HG03196 (cell line): ENCODE measurements around the gene SCAF11.

ENCODE experiments used
- ATAC-seq: cut with Tn5 transposase; IDR thresholded peaks from one replicate; pipeline ENCODE4 v1.9.1; 2021; ENCODE audit not compliant: unreplicated experiment

The SCAF11 gene

DNA sequence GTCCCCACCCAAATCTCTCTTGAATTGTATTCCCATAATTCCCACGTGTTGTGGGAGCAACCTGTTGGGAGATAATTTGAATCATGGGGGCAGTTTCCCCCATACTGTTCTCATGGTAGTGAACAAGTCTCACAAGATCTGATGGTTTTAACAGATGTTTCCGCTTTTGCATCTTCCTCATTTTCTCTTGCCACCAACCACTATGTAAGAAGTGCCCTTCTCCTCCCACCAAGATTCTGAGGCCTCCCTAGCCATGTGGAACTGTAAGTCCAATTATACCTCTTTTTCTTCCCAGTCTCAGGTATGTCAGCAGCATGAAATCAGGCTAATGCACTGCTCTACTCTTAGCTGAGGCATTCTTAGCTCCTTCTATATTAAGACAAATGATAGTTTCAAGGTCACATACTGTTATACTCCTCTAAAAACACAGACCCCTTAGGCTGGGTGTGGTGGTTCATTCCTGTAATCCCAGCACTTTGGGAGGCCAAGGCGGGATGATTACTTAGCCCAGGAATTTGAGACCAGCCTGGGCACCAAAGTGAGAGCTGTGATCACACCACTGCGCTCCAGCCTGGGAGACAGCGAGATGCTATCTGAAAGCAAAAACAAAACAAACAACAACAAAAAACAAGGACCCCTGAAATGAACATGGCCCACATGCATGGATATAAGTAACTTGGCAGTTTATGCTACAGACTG is 3.6 kb downstream of the SCAF11 start:
- ATAC-seq: no peak

GRCh38 chr12:45981075-45981837 is 9.1 kb downstream of the SCAF11 start:
- ATAC-seq: no peak

- no peak for ATAC-seq
Observed at GRCh38 chr12:45980540-45980939, 9.8 kb downstream of the SCAF11 start.

GRCh38 chr12:45978108-45978507 is 12.3 kb downstream of the SCAF11 start:
- no peak for ATAC-seq

DNA sequence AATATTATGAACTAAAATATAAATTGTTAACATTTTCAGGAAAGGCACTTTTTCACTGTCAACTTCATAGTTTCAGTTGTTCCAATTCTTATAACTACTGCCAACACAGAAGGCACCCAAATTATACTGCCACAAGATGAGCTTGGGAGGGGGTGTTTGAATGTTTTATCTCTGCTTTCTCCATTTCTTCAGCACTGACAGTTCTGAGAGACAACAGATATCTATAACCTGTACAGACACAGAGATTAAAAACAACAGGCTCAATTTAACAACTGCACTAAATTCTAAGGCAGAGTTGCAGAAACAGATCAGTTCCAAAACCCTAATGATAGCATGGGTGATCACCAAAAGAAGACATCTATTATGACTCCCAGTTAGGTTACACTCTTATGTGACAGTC is 12.8 kb downstream of the SCAF11 start:
- no peak for ATAC-seq

DNA sequence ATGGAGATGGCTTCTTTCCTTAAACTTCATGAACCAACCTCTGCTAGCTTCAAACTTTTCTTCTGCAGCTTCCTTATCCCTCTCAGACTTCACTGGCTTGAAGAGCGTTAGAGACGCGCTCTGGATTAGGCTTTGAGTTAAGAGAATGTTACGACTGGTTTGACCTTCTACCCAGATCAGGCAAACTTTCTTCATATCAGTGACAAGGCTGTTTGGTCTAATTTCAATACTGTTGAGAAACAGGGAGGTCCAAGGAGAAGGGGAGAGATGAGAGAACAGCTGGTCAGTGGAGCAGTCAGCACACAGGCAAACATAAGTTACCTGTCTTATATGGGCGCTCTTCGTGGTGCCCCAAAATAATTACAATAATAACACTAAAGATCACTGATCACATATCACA is 14.9 kb downstream of the SCAF11 start:
- ATAC-seq: no peak

DNA sequence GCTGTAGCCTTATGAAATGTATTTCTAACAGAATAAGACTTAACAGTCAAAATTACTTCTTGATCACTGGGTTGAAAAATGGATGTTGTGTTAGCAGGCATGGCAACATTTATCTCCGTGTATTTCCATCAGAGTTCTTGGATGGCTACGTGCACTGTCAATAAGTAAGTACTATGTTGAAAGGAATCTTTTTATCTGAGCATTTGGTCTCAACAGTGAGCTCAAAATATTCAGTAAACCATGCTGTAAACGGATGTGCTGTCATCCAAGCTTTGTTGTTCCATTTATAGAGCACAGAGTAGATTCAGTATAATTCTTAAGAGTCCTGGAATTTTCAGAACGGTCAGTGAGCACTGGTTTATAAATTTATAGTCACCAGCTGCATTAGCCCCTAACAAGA is 15.5 kb downstream of the SCAF11 start:
- no peak for ATAC-seq

DNA sequence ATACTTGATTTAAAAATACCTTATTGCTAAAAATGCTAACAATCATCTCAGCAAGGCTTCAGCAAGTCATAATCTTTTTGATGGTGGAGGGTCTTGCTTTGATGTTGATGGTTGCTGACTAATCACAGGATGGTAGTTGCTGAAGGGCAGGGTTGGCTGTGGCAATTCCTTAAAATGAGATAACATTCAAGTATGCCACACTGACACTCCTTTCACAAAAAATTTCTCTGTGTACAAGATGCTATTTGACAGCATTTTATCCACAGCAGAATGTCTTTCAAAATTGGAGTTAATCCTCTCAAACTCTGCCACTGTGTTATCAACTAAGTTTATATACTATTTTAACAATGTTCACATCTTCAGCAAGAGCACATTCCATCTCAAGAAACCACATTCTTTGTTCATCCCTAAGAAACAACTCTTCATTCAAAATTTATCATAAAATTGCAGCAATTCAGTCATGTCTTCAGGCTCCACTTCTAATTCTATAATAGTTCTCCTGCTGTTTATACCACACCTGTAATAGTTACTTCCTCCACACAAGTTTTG is 16.1 kb downstream of the SCAF11 start:
- ATAC-seq: no peak

GRCh38 chr12:45973526-45973925 is 16.8 kb downstream of the SCAF11 start:
- ATAC-seq: no peak

GRCh38 chr12:45970391-45970790 is 20.0 kb downstream of the SCAF11 start:
- no peak for ATAC-seq

GRCh38 chr12:45969084-45969483 is 21.3 kb downstream of the SCAF11 start:
- ATAC-seq: no peak

- ATAC-seq: no peak
Observed at GRCh38 chr12:45966486-45966885, 23.9 kb downstream of the SCAF11 start.

- ATAC-seq: no peak
Observed at GRCh38 chr12:45962553-45963325, 27.6 kb downstream of the SCAF11 start.

DNA sequence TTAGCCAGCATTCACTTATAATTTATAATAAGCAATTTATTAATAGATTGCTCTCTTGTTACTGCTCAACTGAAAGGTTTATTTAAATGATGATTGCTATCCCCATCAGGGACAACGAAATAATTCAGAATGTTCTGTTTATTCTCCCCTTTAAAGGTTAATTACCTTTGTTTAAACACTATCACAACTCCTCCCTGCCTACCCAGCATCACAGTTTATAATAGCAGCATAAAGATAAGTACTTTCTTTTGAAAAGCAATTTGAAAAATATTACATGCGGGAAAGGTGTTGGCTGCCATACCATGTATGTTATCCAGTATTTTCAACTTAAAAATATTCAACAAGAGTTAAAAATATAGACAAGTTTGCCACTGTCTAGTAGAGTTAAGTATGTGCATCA is 30.6 kb downstream of the SCAF11 start:
- no peak for ATAC-seq

GRCh38 chr12:45959025-45959424 is 31.3 kb downstream of the SCAF11 start:
- ATAC-seq: no peak

GRCh38 chr12:45948546-45948945 is 41.8 kb downstream of the SCAF11 start:
- no peak for ATAC-seq

DNA sequence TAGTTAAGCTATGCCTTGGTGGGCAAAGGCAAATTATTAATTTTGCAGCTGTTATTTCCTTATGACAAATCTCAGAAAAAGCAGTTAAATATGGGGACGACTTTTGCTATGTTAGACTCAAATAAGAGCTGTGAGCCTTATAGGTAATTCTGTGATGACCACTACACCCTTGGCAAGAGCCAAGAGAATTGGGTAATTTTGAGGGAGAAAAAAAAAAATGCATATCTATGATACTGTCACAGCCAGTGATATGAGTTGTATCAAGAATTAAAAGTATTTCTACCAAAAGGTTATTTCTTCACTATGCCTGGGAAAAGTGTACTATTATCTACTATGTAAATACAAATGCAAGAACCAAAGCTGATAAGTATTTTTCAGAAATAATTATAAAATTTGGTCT is 43.9 kb downstream of the SCAF11 start:
- ATAC-seq: no peak

- ATAC-seq: no peak
Observed at GRCh38 chr12:45944771-45945170, 45.6 kb downstream of the SCAF11 start.

DNA sequence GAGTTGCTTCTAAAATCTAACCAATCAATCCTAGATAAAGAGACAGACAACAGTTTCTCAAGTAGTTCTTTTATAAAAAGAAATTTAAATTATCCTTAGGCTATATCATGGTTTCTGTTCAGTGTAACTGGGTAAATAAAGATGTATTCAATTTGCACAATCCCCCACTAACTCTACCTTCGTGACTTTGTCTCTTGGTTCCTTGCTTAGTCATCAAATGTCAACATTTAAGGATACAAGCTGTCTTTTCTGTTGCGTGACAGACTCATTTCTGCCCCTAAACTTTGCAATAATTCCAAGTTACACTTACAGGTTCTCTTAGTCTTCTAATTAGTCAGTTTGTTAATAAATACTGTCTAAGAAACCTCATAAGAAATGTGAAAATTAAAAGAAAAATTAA is 50.6 kb downstream of the SCAF11 start:
- no peak for ATAC-seq

DNA sequence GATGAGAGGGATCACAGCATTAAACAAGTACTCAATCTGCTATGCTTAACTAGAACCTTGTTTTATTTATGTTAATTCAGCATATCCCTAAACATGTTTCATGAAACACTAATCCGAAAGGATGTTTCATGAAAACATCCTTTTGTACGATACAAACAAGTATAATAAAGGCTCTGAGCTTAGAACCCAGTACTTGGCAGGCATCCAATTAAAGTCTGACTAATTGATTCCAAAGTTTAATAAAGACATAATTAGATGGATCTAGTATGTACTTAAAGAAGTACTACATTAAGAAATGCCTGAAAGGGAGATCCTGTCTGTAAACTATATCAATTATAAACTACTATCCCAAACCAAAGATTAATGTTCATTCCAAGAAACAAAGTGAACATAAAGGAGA is 51.8 kb downstream of the SCAF11 start:
- ATAC-seq: no peak

DNA sequence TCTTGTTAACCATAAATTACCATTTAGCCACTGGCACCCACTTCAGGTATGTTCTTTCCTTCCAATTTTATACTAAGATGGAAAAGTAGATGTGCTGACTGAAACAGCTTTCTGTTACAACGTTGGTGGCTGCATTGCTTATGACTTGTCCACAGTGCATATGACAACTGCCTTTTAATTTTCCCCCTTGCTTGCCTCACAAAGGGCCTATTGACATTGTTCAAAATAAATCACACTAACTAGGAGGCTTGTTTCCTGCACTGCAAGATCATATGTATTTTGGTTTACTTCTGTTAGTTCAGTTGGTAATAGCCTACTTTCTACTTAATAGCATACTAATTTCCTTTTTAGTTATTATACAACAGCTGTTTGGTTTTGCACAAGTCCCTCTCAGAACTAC is 55.4 kb downstream of the SCAF11 start:
- no peak for ATAC-seq

GRCh38 chr12:45933504-45933903 is 56.9 kb downstream of the SCAF11 start:
- no peak for ATAC-seq
